Fibroblast of upper back skin (primary cell): ENCODE measurements around the gene NRCAM.
A peak's percentile ranks its signal among the peaks of the same experiment; 100 is the strongest.

Source experiments
- DNase-seq: peaks from one replicate; pipeline ENCODE4 v3.0.0-alpha.2; 2013

NRCAM gene

DNA sequence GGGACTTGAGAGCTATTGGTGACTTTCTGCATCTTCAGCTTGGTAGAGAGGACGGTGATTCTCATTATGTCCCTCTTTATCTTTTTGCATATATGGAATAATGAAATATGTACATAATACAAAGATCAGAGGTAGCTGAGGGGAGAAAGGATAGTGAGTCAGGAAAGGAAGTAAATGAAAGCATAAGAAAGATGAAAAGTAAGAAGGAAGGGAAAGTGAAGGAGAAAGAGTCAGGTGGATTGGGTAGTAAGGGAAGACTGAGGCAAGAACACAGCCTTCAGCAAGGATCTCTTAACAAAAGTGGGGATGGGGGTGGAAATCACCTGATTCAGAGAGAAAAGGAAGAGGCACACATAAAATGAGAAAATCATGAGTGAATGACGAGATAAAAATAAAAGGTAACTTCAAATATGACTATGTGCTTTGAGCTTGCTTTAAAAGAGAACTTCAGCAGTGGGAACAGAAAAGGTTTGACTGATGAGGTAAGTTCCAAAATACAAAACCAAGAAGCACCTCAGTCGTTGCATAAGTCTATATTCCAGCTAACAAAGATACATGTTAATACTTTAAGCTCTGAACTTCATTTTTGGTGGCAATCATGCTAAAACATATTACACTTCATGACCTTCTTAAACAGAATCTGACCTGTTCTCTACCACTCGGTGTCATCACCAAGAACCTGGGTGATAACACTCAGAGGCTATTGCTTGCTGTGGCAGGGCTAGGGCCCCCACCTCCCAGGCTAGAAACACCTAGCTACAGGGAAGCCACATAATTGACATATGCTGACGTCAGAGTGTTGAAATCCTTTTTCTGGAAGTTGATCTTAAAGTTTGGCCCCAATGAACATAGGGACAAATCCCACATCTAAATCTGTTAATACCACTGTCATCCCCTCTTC, 32.9 kb downstream of the NRCAM start:
- no peak for DNase-seq

- no peak for DNase-seq
These were observed 34.4 kb downstream of the NRCAM start for GRCh38 chr7:108421720-108422331.

DNA sequence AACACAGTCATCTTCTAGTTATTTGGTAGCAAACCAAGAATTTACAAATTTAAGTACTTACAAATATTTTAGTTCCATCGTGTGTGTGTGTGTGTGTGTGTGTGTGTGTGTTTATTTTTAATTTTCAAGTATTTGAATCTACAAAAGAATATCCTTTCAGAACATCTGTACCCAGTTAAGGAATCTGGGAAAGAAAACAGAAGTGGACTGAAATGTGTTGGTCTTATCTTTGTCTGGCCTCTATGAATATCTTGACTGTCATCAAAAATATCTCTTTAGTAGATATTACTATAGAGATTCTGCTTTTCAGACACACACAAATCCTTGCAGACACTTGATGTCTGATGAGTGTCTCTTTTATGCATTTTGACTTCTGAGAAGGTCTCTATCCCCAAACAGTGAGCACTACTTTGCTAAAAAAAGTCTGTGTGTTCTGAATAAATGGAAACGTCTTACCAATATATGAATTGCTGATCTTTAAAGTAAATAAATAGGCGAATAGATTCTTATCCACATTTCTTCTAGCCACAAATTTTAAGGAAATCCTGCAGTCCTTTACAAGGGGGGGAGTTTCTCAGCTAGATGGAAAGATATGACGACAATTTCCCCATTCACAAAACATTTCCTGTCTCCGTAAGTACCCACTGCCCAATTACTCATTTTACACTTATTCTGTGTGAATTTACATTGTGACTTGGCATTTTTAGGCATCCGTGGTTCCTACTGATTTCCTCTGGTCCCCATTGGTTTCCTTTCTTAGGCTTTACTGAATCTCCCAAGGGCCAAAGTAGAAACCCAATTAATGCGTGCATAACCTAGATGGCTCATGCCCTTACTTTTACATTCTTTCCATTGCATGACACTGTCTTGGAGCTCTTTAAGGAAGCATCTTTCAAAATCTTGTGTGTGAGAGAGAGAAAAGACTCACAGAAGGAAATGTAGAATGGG, 36.0 kb downstream of the NRCAM start:
- DNase-seq, result peak; percentile 13

DNA sequence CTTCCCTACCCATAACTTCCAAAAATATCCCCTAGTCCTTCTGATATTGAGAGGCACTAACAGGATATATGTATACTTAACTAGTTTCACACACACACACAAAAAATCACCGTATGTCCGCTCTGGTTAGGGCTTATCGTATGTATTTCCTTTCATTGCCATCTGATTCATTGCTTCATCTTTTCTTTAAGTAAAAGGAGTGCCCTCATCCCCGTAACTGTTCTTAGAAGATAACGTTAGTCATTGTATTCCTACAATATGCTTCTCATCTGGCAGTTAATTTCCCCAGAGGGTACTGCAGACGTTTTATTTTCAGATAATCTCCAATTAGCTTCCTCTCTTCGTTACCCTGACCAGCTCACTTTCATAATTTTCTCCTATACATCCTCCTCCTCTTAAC, 37.3 kb downstream of the NRCAM start:
- no peak for DNase-seq

DNA sequence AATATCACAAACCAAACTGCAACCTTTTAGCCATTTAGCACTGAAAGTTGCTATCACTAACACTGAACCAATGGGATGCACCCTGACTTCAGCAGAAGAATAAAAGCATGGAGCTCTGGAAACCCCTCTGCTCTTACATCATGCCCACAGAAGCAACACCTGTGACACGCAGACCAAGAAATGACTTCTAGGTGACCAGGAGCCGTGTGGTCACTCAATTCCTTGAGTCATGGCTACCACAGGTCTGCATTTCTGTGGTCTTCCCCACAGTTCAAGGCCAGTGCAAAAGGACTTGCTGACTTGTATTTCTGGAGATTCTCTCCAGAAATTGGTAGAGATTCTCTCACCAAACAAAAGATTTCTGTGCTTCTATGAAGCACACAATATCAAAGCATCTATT, 38.3 kb downstream of the NRCAM start:
- DNase-seq, result peak; percentile 1

DNA sequence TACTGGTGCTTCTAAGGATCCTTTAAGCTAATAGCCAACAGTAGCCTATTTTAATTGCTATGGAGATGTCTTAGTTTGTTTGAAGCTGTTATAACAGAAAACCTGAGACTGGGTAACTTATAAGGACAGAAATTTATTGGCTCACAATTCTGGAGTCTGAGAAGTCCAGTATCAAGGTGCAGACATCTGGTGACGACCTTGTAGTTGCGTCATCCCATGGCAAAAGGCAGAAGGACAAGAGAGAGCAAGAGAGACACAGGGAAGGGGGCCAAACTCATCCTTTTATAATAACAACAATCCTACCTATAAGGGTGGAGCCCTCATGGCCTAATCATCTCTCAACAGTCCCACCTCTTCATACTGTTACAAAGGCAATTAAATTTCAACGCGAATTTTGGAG, 39.1 kb downstream of the NRCAM start:
- DNase-seq, result no peak

GRCh38 chr7:108415821-108416536, 40.3 kb downstream of the NRCAM start:
- peak; percentile 32 for DNase-seq

DNA sequence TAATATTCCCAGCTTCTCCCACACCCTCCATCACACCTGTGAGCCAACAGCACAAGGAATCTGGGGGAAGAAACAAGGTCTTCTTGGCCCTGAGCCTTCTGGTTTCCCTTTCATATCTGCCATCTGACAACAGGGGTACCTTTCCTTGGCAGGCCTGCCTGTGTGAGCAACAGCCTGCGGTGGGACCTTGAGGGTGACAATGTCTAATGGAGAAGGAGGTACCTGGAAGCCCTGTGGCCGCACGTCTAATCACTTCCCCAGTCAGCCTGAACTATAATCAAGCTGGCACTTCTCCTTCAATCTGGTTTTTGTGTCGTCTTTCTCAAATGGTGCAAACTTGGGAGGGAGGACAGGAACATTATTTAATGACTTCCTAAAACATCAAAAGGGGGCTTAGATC, 41.2 kb downstream of the NRCAM start:
- DNase-seq, result no peak

GRCh38 chr7:108413782-108414492, 42.3 kb downstream of the NRCAM start:
- DNase-seq, result peak; percentile 65

DNA sequence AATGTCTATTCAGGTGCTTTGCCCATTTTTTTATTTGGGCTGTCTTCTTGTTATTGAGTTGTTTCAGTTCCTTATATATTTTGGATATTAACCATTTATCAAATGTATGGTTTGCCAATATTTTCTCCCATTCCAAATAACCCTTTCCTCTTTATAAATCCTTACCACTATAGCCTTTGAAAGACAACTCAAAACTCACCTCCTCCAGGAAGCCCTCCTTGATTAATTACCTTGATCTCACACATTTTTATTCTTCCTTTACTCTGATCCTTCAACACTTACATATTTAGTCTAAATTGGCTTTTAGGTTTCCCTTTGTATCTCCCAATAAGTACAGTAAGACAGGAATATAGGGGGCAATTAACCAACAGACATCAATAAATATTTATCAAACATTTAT, 42.9 kb downstream of the NRCAM start:
- DNase-seq, result no peak

- no peak for DNase-seq
These were observed 47.1 kb downstream of the NRCAM start for GRCh38 chr7:108409146-108409545.

- DNase-seq, result no peak
These were observed 47.8 kb downstream of the NRCAM start for GRCh38 chr7:108408296-108408991.

DNA sequence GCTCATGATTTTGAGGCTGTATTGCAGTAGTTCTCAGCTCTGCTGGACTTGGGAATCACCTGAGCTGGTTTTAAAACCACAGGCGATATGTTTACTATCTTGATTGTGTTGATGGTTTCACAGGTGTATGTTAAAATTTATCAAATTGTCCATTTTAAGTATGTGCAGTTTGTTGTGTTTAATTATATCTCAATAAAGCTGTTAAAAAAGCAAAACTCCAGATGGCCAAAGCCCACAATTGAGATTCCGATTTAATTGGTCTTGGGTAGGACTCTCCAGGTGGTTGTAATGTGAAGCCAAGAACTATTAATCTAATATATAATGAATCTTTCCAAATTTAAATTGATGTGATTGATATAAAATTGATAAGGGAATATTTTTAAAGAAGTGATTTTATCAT, 48.6 kb downstream of the NRCAM start:
- no peak for DNase-seq

- peak; percentile 1 for DNase-seq
These were observed 49.9 kb downstream of the NRCAM start for GRCh38 chr7:108406222-108406890.

- DNase-seq, result peak; percentile 1
These were observed 51.5 kb downstream of the NRCAM start for GRCh38 chr7:108404509-108405420.

- no peak for DNase-seq
These were observed 52.5 kb downstream of the NRCAM start for GRCh38 chr7:108403597-108404217.

DNA sequence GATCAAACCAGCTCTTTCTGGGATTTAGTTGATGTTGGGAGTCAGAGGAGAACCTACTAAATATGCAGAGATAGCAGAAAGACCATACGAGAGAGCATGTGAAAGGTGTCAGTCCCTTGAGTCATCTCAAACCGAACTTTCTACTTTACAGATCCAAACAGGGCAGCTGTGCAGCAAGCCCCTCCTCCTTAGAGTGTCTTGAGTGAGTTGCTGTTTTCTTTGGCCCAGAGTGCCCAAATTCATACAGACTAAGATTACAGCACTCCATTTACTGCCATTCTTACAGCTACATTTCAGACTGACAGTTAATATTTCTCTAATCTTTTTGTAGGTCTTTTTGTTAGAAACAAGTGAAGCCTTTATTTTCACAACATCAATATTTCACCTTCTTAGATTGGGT, 53.4 kb downstream of the NRCAM start:
- peak; percentile 15 for DNase-seq

GRCh38 chr7:108396080-108396479, 60.2 kb downstream of the NRCAM start:
- no peak for DNase-seq

- DNase-seq, result no peak
These were observed 60.8 kb downstream of the NRCAM start for GRCh38 chr7:108395426-108395825.
